ENCODE measurements around the gene ELP1.
"Not testable (repeated sequence)": the region's sequence is repeated elsewhere in the genome, so short reads cannot be mapped to it uniquely, and the experiment has no call there.

ELP1 gene

DNA sequence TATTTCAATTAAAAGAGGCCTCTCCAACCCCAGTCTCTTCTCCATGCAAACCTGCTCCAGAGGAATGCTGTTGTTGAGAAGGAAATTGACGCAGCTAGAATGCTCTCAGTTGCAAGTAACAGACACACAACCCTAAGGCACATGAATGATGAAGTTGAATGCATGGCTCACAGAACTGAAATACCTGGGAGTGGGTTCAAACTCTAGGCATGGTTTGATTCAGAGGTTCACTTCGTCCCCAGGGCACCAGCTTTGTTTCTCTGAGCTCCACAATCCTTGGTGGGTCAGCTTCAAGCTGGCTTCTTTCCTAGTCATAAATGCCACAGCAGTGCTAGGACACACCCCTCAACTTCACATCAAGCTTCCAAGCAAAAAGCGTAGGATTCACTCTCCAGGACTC, 82.8 kb downstream of the ELP1 start:
- H3K27me3 ChIP-seq (ENCODE audit: insufficient read depth, insufficient read length) = peaks cover 3% of the 10 kb centered on the region
- no peaks in the 10 kb centered on the region for H3K36me3 ChIP-seq (ENCODE audit: insufficient read depth, insufficient read length, low read length)
- no peak overlapping the region for H3K4me3 ChIP-seq (ENCODE audit: insufficient read length, low read depth)
- no peaks in the 10 kb centered on the region for H3K4me1 ChIP-seq (ENCODE audit: insufficient read depth, insufficient read length)
- no peak overlapping the region for H3K9ac ChIP-seq (ENCODE audit: insufficient read length, low read depth)
- no peak for DNase-seq (ENCODE audit: low read depth, low spot score)
- TF ChIP-seq YY1 (IDR thresholded peaks at IDR 0.05; ENCODE audit: insufficient read depth, insufficient read length) (no peak), SUZ12 (IDR thresholded peaks at IDR 0.05; ENCODE audit: extremely low read depth, insufficient read depth, insufficient read length) (no peak), ZNF274 (IDR thresholded peaks at IDR 0.05; ENCODE audit: low read depth, low read length) (no peak)
- H3K9me3 ChIP-seq (ENCODE audit: insufficient read depth, low read length) = no peaks in the 10 kb centered on the region

DNA sequence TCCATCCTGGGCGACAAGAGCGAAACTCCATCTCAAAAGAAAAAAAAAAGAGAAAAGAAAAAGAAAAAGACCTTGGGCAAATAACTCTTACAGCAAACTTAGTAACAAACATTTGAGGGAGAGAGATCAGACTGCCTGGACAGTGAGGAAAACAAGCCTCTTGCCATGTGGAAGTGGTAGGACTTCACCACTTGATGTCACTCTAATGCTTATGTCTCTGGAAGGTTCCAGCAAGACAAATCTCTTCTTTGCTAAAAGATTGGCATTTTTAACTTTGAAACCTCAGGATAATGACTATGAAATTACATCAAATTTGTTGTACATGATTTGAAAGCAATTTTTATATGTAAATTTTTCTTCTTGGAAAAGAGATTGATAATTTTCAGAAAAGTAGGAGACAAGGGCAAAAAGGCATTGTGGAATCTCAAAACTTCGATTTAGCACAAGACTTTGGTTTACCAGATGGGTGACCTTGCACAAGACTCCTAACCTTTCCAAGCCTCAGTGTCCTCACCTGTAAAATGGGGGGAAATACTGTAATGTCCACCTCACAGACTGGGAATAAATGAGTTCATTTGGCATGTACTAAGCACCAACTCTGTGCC, 83.5 kb downstream of the ELP1 start:
- no peaks in the 10 kb centered on the region for H3K9me3 ChIP-seq (ENCODE audit: insufficient read depth, low read length)
- TF ChIP-seq ZNF274 (IDR thresholded peaks at IDR 0.05; ENCODE audit: low read depth, low read length) = no peak
- TF ChIP-seq SUZ12 (IDR thresholded peaks at IDR 0.05; ENCODE audit: extremely low read depth, insufficient read depth, insufficient read length) = no peak
- TF ChIP-seq YY1 (IDR thresholded peaks at IDR 0.05; ENCODE audit: insufficient read depth, insufficient read length) = no peak
- H3K9ac ChIP-seq (ENCODE audit: insufficient read length, low read depth) = no peak overlapping the region
- no peak for DNase-seq (ENCODE audit: low read depth, low spot score)
- H3K4me1 ChIP-seq (ENCODE audit: insufficient read depth, insufficient read length) = no peaks in the 10 kb centered on the region
- no peaks in the 10 kb centered on the region for H3K36me3 ChIP-seq (ENCODE audit: insufficient read depth, insufficient read length, low read length)
- no peak overlapping the region for H3K4me3 ChIP-seq (ENCODE audit: insufficient read length, low read depth)
- H3K27me3 ChIP-seq (ENCODE audit: insufficient read depth, insufficient read length) = peaks cover 3% of the 10 kb centered on the region

DNA sequence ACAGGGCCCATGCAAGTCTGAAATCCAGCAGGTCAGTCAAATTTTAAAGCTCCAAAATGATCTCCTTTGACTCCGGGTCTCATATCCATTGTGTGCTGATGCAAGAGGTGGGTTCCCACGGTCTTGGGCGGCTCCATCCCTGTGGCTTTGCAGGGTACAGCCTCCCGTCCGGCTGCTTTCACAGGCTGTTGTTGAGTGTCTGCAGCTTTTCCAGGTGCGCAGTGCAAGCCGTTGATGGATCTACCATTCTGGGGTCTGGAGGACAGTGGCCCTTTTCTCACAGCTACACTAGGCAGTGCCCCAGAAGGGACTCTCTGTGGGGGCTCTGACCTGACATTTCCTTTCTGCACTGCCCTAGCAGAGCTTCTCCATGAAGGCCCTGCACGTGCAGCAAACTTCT, 85.6 kb downstream of the ELP1 start:
- H3K9me3 ChIP-seq (ENCODE audit: insufficient read depth, low read length); H3K4me1 ChIP-seq (ENCODE audit: insufficient read depth, insufficient read length); DNase-seq (ENCODE audit: low read depth, low spot score); H3K36me3 ChIP-seq (ENCODE audit: insufficient read depth, insufficient read length, low read length); H3K4me3 ChIP-seq (ENCODE audit: insufficient read length, low read depth); H3K27me3 ChIP-seq (ENCODE audit: insufficient read depth, insufficient read length); H3K9ac ChIP-seq (ENCODE audit: insufficient read length, low read depth): not testable (repeated sequence)

DNA sequence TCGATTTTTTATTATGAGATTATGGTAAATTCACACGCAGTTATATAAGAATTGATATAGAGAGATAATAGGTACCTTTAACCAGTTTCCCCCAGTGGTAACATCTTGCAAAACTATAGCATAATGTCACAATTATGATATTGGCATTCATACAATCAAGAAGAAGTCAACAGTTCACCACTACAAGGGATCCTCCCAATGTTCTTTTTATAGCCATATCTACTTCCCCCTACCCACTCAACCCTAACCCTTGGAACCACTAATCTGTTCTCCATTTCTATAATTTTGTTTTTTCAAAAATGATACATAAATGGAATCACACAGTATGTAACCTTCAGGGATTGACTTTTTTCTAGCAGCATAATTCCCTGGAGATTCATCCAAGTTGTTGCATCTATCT, 88.0 kb downstream of the ELP1 start:
- TF ChIP-seq SUZ12 (IDR thresholded peaks at IDR 0.05; ENCODE audit: extremely low read depth, insufficient read depth, insufficient read length) (no peak), ZNF274 (IDR thresholded peaks at IDR 0.05; ENCODE audit: low read depth, low read length) (no peak), YY1 (IDR thresholded peaks at IDR 0.05; ENCODE audit: insufficient read depth, insufficient read length) (no peak)
- no peak overlapping the region for H3K4me3 ChIP-seq (ENCODE audit: insufficient read length, low read depth)
- no peak overlapping the region for H3K9ac ChIP-seq (ENCODE audit: insufficient read length, low read depth)
- no peaks in the 10 kb centered on the region for H3K27me3 ChIP-seq (ENCODE audit: insufficient read depth, insufficient read length)
- no peaks in the 10 kb centered on the region for H3K36me3 ChIP-seq (ENCODE audit: insufficient read depth, insufficient read length, low read length)
- DNase-seq (ENCODE audit: low read depth, low spot score) = no peak
- H3K9me3 ChIP-seq (ENCODE audit: insufficient read depth, low read length) = no peaks in the 10 kb centered on the region
- H3K4me1 ChIP-seq (ENCODE audit: insufficient read depth, insufficient read length) = no peaks in the 10 kb centered on the region

DNA sequence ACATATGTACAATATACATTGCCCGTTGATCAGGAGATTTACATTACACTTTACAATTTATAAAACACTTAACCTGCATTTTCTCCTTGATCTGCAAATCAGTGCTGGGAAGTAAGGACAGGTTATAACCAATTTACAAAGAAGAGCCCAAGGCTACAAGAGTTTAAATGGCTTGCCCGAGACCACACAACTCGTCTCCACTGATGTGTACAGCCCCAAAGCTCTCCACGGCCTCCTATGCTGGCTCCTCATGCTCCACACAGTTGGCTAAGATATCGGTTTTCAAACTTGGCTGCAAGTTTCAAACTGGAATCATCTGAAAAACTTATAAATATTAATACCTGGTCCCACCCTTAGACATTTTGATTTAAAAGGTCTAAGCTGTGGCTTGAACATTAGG, 88.4 kb downstream of the ELP1 start:
- Histone ChIP-seq H3K27me3 (ENCODE audit: insufficient read depth, insufficient read length) (no peaks in the 10 kb centered on the region), H3K36me3 (ENCODE audit: insufficient read depth, insufficient read length, low read length) (no peaks in the 10 kb centered on the region), H3K4me3 (ENCODE audit: insufficient read length, low read depth) (no peak overlapping the region), H3K9me3 (ENCODE audit: insufficient read depth, low read length) (no peaks in the 10 kb centered on the region), H3K9ac (ENCODE audit: insufficient read length, low read depth) (no peak overlapping the region), H3K4me1 (ENCODE audit: insufficient read depth, insufficient read length) (no peaks in the 10 kb centered on the region)
- TF ChIP-seq SUZ12 (IDR thresholded peaks at IDR 0.05; ENCODE audit: extremely low read depth, insufficient read depth, insufficient read length) (no peak), ZNF274 (IDR thresholded peaks at IDR 0.05; ENCODE audit: low read depth, low read length) (no peak), YY1 (IDR thresholded peaks at IDR 0.05; ENCODE audit: insufficient read depth, insufficient read length) (no peak)
- no peak for DNase-seq (ENCODE audit: low read depth, low spot score)

DNA sequence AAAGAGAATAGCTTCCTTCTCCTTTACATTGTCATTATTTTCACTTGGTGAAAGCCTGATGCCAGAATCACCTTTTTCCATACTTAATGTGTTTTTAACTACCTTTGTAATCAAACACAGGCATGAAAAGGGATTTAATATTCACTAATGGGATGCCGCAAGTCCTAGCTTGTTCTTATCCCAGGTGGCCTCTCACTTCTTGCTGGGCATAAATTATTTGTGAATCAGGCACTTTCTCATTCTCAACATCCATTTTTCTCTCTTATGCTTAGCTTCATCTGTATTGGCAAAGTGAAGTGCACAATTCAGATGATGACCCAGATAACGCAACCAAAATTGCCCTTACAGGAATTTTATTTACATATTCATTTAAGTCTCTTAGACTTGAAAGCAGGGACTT, 89.1 kb downstream of the ELP1 start:
- Histone ChIP-seq H3K4me1 (ENCODE audit: insufficient read depth, insufficient read length) (no peaks in the 10 kb centered on the region), H3K9me3 (ENCODE audit: insufficient read depth, low read length) (no peaks in the 10 kb centered on the region), H3K4me3 (ENCODE audit: insufficient read length, low read depth) (no peak overlapping the region), H3K27me3 (ENCODE audit: insufficient read depth, insufficient read length) (no peaks in the 10 kb centered on the region), H3K9ac (ENCODE audit: insufficient read length, low read depth) (no peak overlapping the region), H3K36me3 (ENCODE audit: insufficient read depth, insufficient read length, low read length) (no peaks in the 10 kb centered on the region)
- no peak for DNase-seq (ENCODE audit: low read depth, low spot score)
- TF ChIP-seq YY1 (IDR thresholded peaks at IDR 0.05; ENCODE audit: insufficient read depth, insufficient read length) (no peak), ZNF274 (IDR thresholded peaks at IDR 0.05; ENCODE audit: low read depth, low read length) (no peak), SUZ12 (IDR thresholded peaks at IDR 0.05; ENCODE audit: extremely low read depth, insufficient read depth, insufficient read length) (no peak)

DNA sequence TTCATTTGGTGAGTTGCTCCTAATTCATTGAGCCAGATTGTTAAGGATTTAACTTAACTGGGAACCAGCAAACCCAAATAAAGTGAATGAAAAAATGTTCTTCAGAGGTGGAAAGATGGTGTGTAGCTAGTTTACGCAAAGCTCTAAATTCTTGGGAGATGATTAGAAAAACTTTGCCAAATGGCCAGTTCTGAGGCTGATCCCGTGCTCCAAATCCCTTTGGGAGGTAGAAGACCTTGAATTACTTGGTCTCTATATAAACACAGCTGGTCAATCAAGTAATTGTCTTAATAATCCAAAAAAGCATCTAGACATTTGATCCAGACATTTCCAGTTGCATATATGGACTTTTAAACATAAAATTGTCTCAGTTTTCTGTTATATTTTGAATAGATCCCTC, 89.5 kb downstream of the ELP1 start:
- Histone ChIP-seq H3K9me3 (ENCODE audit: insufficient read depth, low read length) (no peaks in the 10 kb centered on the region), H3K27me3 (ENCODE audit: insufficient read depth, insufficient read length) (no peaks in the 10 kb centered on the region), H3K4me3 (ENCODE audit: insufficient read length, low read depth) (no peak overlapping the region), H3K36me3 (ENCODE audit: insufficient read depth, insufficient read length, low read length) (no peaks in the 10 kb centered on the region), H3K9ac (ENCODE audit: insufficient read length, low read depth) (no peak overlapping the region), H3K4me1 (ENCODE audit: insufficient read depth, insufficient read length) (no peaks in the 10 kb centered on the region)
- TF ChIP-seq SUZ12 (IDR thresholded peaks at IDR 0.05; ENCODE audit: extremely low read depth, insufficient read depth, insufficient read length) = no peak
- TF ChIP-seq YY1 (IDR thresholded peaks at IDR 0.05; ENCODE audit: insufficient read depth, insufficient read length) = no peak
- TF ChIP-seq ZNF274 (IDR thresholded peaks at IDR 0.05; ENCODE audit: low read depth, low read length) = no peak
- DNase-seq (ENCODE audit: low read depth, low spot score) = no peak
